GM23338 (cell line): ENCODE measurements around the gene CDYL2. TPM values are rescaled to one million over a fixed set of nuclear protein-coding genes. Genes with fewer than 3 reads are reported as not detected.

Source experiments
- ATAC-seq: fragments of 200-7000 bp; cut with Tn5 transposase; 3 replicates; pipeline ENCODE4 v1.9.1; 2020
- DNase-seq: peaks from one replicate; pipeline ENCODE4 v3.0.0-alpha.2; 2015; ENCODE audit warnings: low spot score
- H2AFZ ChIP-seq: fragments of 200-600 bp; sonication (generic); 2 replicates; pipeline ENCODE4 v1.8.0; 2016; ENCODE audit warnings: antibody characterized with exemption, mild to moderate bottlenecking, moderate library complexity
- H3F3A ChIP-seq: fragments of 200-600 bp; sonication (generic); replicated peaks from 2 replicates; pipeline ENCODE4 v1.8.0; 2017; ENCODE audit warnings: antibody characterized with exemption, mixed run types, low read depth
- H3K27ac ChIP-seq: fragments of 200-600 bp; sonication (generic); 2 replicates; pipeline ENCODE4 v1.6.1; 2016; ENCODE audit warnings: low read depth
- H3K27me3 ChIP-seq: fragments of 200-600 bp; sonication (generic); 2 replicates; pipeline ENCODE4 v1.8.0; 2016; ENCODE audit warnings: mild to moderate bottlenecking, mixed run types, moderate library complexity; ENCODE audit not compliant: insufficient read depth
- H3K36me3 ChIP-seq: fragments of 200-600 bp; sonication (generic); 2 replicates; pipeline ENCODE4 v1.8.0; 2016; ENCODE audit warnings: mild to moderate bottlenecking; ENCODE audit not compliant: insufficient read depth
- H3K4me1 ChIP-seq: fragments of 200-600 bp; sonication (generic); 2 replicates; pipeline ENCODE4 v1.8.0; 2016; ENCODE audit warnings: mild to moderate bottlenecking, moderate library complexity; ENCODE audit not compliant: insufficient read depth
- H3K4me2 ChIP-seq: fragments of 200-600 bp; sonication (generic); 2 replicates; pipeline ENCODE4 v1.7.1; 2017; ENCODE audit warnings: mixed run types
- H3K4me3 ChIP-seq: fragments of 200-600 bp; sonication (generic); 2 replicates; pipeline ENCODE4 v1.6.1; 2016; ENCODE audit warnings: mixed run types
- H3K79me2 ChIP-seq: fragments of 200-600 bp; sonication (generic); replicated peaks from 2 replicates; pipeline ENCODE4 v1.8.0; 2017; ENCODE audit warnings: mild to moderate bottlenecking; ENCODE audit not compliant: insufficient read depth
- H3K9me2 ChIP-seq: fragments of 200-600 bp; sonication (generic); 2 replicates; pipeline ENCODE4 v1.8.0; 2017; ENCODE audit not compliant: insufficient read depth
- H4K20me1 ChIP-seq: fragments of 200-600 bp; sonication (generic); replicated peaks from 2 replicates; pipeline ENCODE4 v1.8.0; 2017; ENCODE audit warnings: mild to moderate bottlenecking; ENCODE audit not compliant: insufficient read depth
- H3K27ac Mint-ChIP-seq: 2 replicates; pipeline ENCODE4 v1.8.0; 2020; ENCODE audit warnings: inconsistent platforms, mild to moderate bottlenecking, moderate library complexity, mixed read lengths
- H3K27me3 Mint-ChIP-seq: 3 replicates; pipeline ENCODE4 v1.8.0; 2022; ENCODE audit warnings: low read depth, mild to moderate bottlenecking, moderate library complexity, mixed read lengths, inconsistent platforms; ENCODE audit not compliant: insufficient read depth, poor library complexity
- H3K36me3 Mint-ChIP-seq: 3 replicates; pipeline ENCODE4 v1.8.0; 2021; ENCODE audit warnings: low read depth, mild to moderate bottlenecking, inconsistent platforms, moderate library complexity, mixed read lengths
- H3K4me1 Mint-ChIP-seq: 3 replicates; pipeline ENCODE4 v1.8.0; 2020; ENCODE audit warnings: mild to moderate bottlenecking, inconsistent platforms, mixed read lengths
- H3K4me3 Mint-ChIP-seq: 3 replicates; pipeline ENCODE4 v1.8.0; 2021; ENCODE audit warnings: moderate library complexity, mild to moderate bottlenecking, inconsistent platforms, mixed read lengths
- H3K9me3 Mint-ChIP-seq: 3 replicates; pipeline ENCODE4 v1.8.0; 2020; ENCODE audit warnings: moderate library complexity, mild to moderate bottlenecking, inconsistent platforms, mixed read lengths
- CREB1 ChIP-seq: fragments of 250-450 bp; sonication (Bioruptor Pico); IDR thresholded peaks from 2 replicates; pipeline ENCODE4 v1.5.0; 2020; ENCODE audit warnings: low read depth, mild to moderate bottlenecking, moderate library complexity
- CTCF ChIP-seq, 2 experiments: fragments of 200-600 bp in 1 of 2; sonication (generic) in 1 of 2; conservative IDR thresholded peaks; 2 replicates each; pipeline versions ENCODE4 v1.5.1 to v1.6.1; 2016 to 2017; ENCODE audit warnings: antibody characterized with exemption in 2 of 2, low read depth in 2 of 2, mild to moderate bottlenecking in 2 of 2, moderate library complexity in 1 of 2
- ETS1 ChIP-seq: IDR thresholded peaks from 2 replicates; pipeline ENCODE4 v1.6.1; 2016; ENCODE audit warnings: antibody characterized with exemption
- EZH2 ChIP-seq: fragments of 200-600 bp; sonication (generic); IDR thresholded peaks from one replicate; pipeline ENCODE4 v1.8.0; 2017; ENCODE audit warnings: antibody characterized with exemption, mild to moderate bottlenecking, low read depth; ENCODE audit not compliant: unreplicated experiment
- EZH2phosphoT487 ChIP-seq: fragments of 200-600 bp; sonication (generic); IDR thresholded peaks from one replicate; pipeline ENCODE4 v1.8.1; 2018; ENCODE audit warnings: antibody characterized with exemption; ENCODE audit not compliant: unreplicated experiment
- JUNB ChIP-seq: IDR thresholded peaks from one replicate; pipeline ENCODE4 v1.6.1; 2016; ENCODE audit warnings: antibody characterized with exemption; ENCODE audit not compliant: unreplicated experiment
- NANOG ChIP-seq: IDR thresholded peaks from 2 replicates; pipeline ENCODE4 v1.6.1; 2016; ENCODE audit warnings: antibody characterized with exemption, borderline replicate concordance
- POLR2AphosphoS5 ChIP-seq: IDR thresholded peaks from 2 replicates; pipeline ENCODE4 v1.6.1; 2016; ENCODE audit warnings: antibody characterized with exemption, low read depth
- REST ChIP-seq: IDR thresholded peaks from one replicate; pipeline ENCODE4 v1.6.1; 2018; ENCODE audit warnings: antibody characterized with exemption; ENCODE audit not compliant: unreplicated experiment
- STAT1 ChIP-seq: IDR thresholded peaks from one replicate; pipeline ENCODE4 v1.6.1; 2016; ENCODE audit warnings: antibody characterized with exemption; ENCODE audit not compliant: unreplicated experiment
- ZNF114 ChIP-seq: fragments of 250-450 bp; sonication (Bioruptor Pico); IDR thresholded peaks from 2 replicates; pipeline ENCODE4 v1.5.0; 2020; ENCODE audit warnings: mild to moderate bottlenecking, moderate library complexity
- ZNF331 ChIP-seq: fragments of 250-450 bp; sonication (Bioruptor Pico); IDR thresholded peaks from 2 replicates; pipeline ENCODE4 v1.5.0; 2020; ENCODE audit warnings: low read depth, mild to moderate bottlenecking, moderate library complexity
- polyA plus RNA-seq: library from polyadenylated mRNA; unstranded; fragments of >200 nt; fragmentation: Nextera tagmentation; extraction: Ambion mirVana; gene quantifications from 2 replicates; pipeline ENCODE4 v1.2.1, GENCODE V29; 2016
- total RNA-seq: library from RNA; depleted of rRNA; stranded (reverse); fragments of >200 nt; shearing (Covaris generic); gene quantifications from 2 replicates; pipeline ENCODE4 v1.2.3, GENCODE V29; 2014
- TF ChIP-seq, protein P1 (sequence below): fragments of 250-450 bp; sonication (Bioruptor Pico); IDR thresholded peaks from 2 replicates; pipeline ENCODE4 v1.5.0; 2020; ENCODE audit warnings: mild to moderate bottlenecking, moderate library complexity

Gene CDYL2
- total and polyA plus RNA-seq, 2 experiments from 2014 or later = 0.82 to 4.3 TPM

DNA sequence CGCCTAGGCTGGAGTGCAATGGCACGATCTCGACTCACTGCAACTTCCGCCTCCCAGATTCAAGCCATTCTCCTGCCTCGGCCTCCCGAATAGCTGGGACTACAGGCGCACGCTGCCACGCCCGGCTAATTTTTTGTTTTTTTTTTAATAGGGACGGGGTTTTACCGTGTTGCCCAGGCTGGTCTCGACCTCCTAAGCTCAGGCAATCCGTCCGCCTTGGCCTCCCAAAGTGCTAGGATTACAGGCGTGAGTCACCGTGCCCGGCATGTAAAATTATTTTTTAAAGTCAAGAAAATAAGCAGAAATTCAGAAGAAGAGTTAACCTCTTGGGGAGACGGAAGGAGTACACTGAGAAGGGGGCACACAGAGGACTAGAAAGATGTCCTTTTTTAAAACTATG is 27.5 kb downstream of the CDYL2 start:
- Histone ChIP-seq H3K4me1 (no peaks in the 10 kb centered on the region), H3K27ac (no peak overlapping the region), H3K36me3 (no peaks in the 10 kb centered on the region), H4K20me1 (no peaks in the 10 kb centered on the region; the same call in 1 of the 2 replicates), H3K4me3 (no peak overlapping the region), H3K9me2 (no peaks in the 10 kb centered on the region; the same call in 1 of the 2 replicates), H3K4me2 (no peak overlapping the region), H3F3A (no peaks in the 10 kb centered on the region), H3K79me2 (no peaks in the 10 kb centered on the region), H3K27me3 (no peaks in the 10 kb centered on the region), H2AFZ (no peak overlapping the region)
- DNase-seq (no peak), ATAC-seq (no peak)
- no peaks in the 10 kb centered on the region for H3K36me3 Mint-ChIP-seq
- H3K9me3 Mint-ChIP-seq = no peaks in the 10 kb centered on the region; the same call in 2 of the 3 replicates
- no peaks in the 10 kb centered on the region for H3K4me1 Mint-ChIP-seq
- TF ChIP-seq EZH2 (no peak), ZNF331 (CRISPR knock-in tag) (no peak), REST (no peak), ZNF114 (CRISPR knock-in tag) (no peak), ETS1 (no peak), CREB1 (CRISPR knock-in tag) (no peak), JUNB (no peak), NANOG (no peak), POLR2AphosphoS5 (no peak), CTCF (conservative IDR thresholded peaks at IDR 0.05; ENCODE audit: low read depth in 2 of 2) (no peak), EZH2phosphoT487 (no peak), STAT1 (no peak)
- TF ChIP-seq, protein P1, sequence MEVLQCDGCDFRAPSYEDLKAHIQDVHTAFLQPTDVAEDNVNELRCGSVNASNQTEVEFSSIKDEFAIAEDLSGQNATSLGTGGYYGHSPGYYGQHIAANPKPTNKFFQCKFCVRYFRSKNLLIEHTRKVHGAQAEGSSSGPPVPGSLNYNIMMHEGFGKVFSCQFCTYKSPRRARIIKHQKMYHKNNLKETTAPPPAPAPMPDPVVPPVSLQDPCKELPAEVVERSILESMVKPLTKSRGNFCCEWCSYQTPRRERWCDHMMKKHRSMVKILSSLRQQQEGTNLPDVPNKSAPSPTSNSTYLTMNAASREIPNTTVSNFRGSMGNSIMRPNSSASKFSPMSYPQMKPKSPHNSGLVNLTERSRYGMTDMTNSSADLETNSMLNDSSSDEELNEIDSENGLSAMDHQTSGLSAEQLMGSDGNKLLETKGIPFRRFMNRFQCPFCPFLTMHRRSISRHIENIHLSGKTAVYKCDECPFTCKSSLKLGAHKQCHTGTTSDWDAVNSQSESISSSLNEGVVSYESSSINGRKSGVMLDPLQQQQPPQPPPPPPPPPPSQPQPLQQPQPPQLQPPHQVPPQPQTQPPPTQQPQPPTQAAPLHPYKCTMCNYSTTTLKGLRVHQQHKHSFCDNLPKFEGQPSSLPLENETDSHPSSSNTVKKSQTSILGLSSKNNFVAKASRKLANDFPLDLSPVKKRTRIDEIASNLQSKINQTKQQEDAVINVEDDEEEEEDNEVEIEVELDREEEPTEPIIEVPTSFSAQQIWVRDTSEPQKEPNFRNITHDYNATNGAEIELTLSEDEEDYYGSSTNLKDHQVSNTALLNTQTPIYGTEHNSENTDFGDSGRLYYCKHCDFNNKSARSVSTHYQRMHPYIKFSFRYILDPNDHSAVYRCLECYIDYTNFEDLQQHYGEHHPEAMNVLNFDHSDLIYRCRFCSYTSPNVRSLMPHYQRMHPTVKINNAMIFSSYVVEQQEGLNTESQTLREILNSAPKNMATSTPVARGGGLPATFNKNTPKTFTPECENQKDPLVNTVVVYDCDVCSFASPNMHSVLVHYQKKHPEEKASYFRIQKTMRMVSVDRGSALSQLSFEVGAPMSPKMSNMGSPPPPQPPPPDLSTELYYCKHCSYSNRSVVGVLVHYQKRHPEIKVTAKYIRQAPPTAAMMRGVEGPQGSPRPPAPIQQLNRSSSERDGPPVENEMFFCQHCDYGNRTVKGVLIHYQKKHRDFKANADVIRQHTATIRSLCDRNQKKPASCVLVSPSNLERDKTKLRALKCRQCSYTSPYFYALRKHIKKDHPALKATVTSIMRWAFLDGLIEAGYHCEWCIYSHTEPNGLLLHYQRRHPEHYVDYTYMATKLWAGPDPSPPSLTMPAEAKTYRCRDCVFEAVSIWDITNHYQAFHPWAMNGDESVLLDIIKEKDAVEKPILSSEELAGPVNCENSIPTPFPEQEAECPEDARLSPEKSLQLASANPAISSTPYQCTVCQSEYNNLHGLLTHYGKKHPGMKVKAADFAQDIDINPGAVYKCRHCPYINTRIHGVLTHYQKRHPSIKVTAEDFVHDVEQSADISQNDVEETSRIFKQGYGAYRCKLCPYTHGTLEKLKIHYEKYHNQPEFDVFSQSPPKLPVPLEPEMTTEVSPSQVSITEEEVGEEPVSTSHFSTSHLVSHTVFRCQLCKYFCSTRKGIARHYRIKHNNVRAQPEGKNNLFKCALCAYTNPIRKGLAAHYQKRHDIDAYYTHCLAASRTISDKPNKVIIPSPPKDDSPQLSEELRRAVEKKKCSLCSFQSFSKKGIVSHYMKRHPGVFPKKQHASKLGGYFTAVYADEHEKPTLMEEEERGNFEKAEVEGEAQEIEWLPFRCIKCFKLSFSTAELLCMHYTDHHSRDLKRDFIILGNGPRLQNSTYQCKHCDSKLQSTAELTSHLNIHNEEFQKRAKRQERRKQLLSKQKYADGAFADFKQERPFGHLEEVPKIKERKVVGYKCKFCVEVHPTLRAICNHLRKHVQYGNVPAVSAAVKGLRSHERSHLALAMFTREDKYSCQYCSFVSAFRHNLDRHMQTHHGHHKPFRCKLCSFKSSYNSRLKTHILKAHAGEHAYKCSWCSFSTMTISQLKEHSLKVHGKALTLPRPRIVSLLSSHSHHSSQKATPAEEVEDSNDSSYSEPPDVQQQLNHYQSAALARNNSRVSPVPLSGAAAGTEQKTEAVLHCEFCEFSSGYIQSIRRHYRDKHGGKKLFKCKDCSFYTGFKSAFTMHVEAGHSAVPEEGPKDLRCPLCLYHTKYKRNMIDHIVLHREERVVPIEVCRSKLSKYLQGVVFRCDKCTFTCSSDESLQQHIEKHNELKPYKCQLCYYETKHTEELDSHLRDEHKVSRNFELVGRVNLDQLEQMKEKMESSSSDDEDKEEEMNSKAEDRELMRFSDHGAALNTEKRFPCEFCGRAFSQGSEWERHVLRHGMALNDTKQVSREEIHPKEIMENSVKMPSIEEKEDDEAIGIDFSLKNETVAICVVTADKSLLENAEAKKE (CRISPR knock-in tag) = no peak
- no peak overlapping the region for H3K27ac Mint-ChIP-seq
- peaks cover 2% of the 10 kb centered on the region for H3K27me3 Mint-ChIP-seq
- H3K4me3 Mint-ChIP-seq = no peak overlapping the region
